OCI-LY7 (cell line): ENCODE data around the gene PLXNC1. TPM values are rescaled to one million over a fixed set of nuclear protein-coding genes. Genes with fewer than 3 reads are reported as not detected.

ENCODE experiments used
- BruUV-seq: library from RNA; stranded (reverse); fragments of 400-500 nt; replicated peaks from 2 replicates; lab custom pipeline; 2021; lab: Mats Ljungman, UMichigan
- CTCF ChIA-PET: fragments of 300-600 bp; sonication (Branson Sonifier 250); formaldehyde crosslinking; loops from one replicate; lab custom pipeline; 2022; ENCODE audit warnings: antibody characterized with exemption; ENCODE audit not compliant: unreplicated experiment; lab: Charles Lee
- POLR2A ChIA-PET: fragments of 300-600 bp; sonication (Branson Sonifier 250); formaldehyde crosslinking; loops from one replicate; lab custom pipeline; 2022; ENCODE audit warnings: antibody characterized with exemption; lab: Charles Lee
- DNase-seq: peaks from one replicate; pipeline ENCODE4 v3.0.0-alpha.2; 2015; ENCODE audit warnings: low spot score
- H2AFZ ChIP-seq: fragments of 200-600 bp; sonication (generic), shearing (Covaris generic); 2 replicates; pipeline ENCODE4 v1.6.1; 2014; ENCODE audit warnings: mild to moderate bottlenecking, antibody characterized with exemption, low read length, moderate library complexity
- H3K27ac ChIP-seq: fragments of 200-600 bp; sonication (generic); 2 replicates; pipeline ENCODE4 v1.5.1; 2014; ENCODE audit warnings: mixed run types, low read depth, mild to moderate bottlenecking, moderate library complexity, low read length, inconsistent platforms; ENCODE audit not compliant: poor library complexity, severe bottlenecking
- H3K36me3 ChIP-seq: fragments of 200-600 bp; sonication (generic); 2 replicates; pipeline ENCODE4 v1.6.1; 2014; ENCODE audit warnings: mild to moderate bottlenecking, antibody characterized with exemption, low read length, moderate library complexity, mixed read lengths; ENCODE audit not compliant: insufficient read depth
- H3K4me1 ChIP-seq: fragments of 200-600 bp; sonication (generic); 2 replicates; pipeline ENCODE4 v1.5.1; 2014; ENCODE audit warnings: mild to moderate bottlenecking, low read length; ENCODE audit not compliant: insufficient read depth, poor library complexity, severe bottlenecking
- H3K4me2 ChIP-seq: fragments of 200-600 bp; sonication (generic); 2 replicates; pipeline ENCODE4 v1.6.1; 2014; ENCODE audit warnings: mild to moderate bottlenecking, low read length
- H3K4me3 ChIP-seq: fragments of 200-600 bp; sonication (generic); 2 replicates; pipeline ENCODE4 v1.5.1; 2014; ENCODE audit warnings: mild to moderate bottlenecking, low read depth, low read length; ENCODE audit not compliant: poor library complexity, severe bottlenecking
- H3K79me2 ChIP-seq: fragments of 200-600 bp; sonication (generic); 2 replicates; pipeline ENCODE4 v1.6.1; 2016; ENCODE audit warnings: low read depth, mild to moderate bottlenecking, low read length, moderate library complexity, mixed read lengths; ENCODE audit not compliant: insufficient read depth
- H3K9me2 ChIP-seq: fragments of 200-600 bp; sonication (generic); 2 replicates; pipeline ENCODE4 v1.6.1; 2016; ENCODE audit warnings: mild to moderate bottlenecking, low read length, mixed read lengths; ENCODE audit not compliant: insufficient read depth
- H3K9me3 ChIP-seq: fragments of 200-600 bp; sonication (generic); 2 replicates; pipeline ENCODE4 v1.6.1; 2014; ENCODE audit warnings: mild to moderate bottlenecking, mixed run types, low read length, mixed read lengths
- H4K20me1 ChIP-seq: fragments of 200-600 bp; sonication (generic); 2 replicates; pipeline ENCODE4 v1.6.1; 2014; ENCODE audit warnings: mild to moderate bottlenecking, antibody characterized with exemption, low read length, moderate library complexity, mixed read lengths; ENCODE audit not compliant: insufficient read depth
- CTCF ChIP-seq: fragments of 200-600 bp; sonication (generic); conservative IDR thresholded peaks from 2 replicates; pipeline ENCODE4 v1.5.1; 2014; ENCODE audit warnings: mild to moderate bottlenecking, antibody characterized with exemption, low read length, moderate library complexity, mixed read lengths
- EZH2phosphoT487 ChIP-seq: fragments of 200-600 bp; sonication (generic); IDR thresholded peaks from 2 replicates; pipeline ENCODE4 v1.6.1; 2018; ENCODE audit warnings: low read depth, borderline replicate concordance, mild to moderate bottlenecking, mixed run types, antibody characterized with exemption, low read length, moderate library complexity, mixed read lengths
- intact Hi-C: fragments of 100-400 bp; cut with micrococcal nuclease; formaldehyde crosslinking; loops from one replicate; pipeline ENCODE4 v1.10.0; 2022; ENCODE audit not compliant: unreplicated experiment
- total RNA-seq, 2 experiments: library from RNA; depleted of rRNA in 1 of 2; stranded (reverse); fragments of >200 nt in 1 of 2; shearing (Covaris generic) in 1 of 2; gene quantifications; 2 replicates each; pipeline ENCODE4 v1.2.3, GENCODE V29; 2014 to 2022

The PLXNC1 gene
- total RNA-seq, 2 experiments from 2014 or later: 4.5 to 8.0 TPM

GRCh38 chr12:94127239-94128131, 20.9 kb upstream of the PLXNC1 start:
- no peaks in the 10 kb centered on the region for H3K79me2 ChIP-seq
- BruUV-seq: no TSS peak
- CTCF ChIA-PET: no interaction called here

GRCh38 chr12:94128280-94128679, 20.1 kb upstream of the PLXNC1 start:
- DNase-seq: no peak
- no peak overlapping the region for H2AFZ ChIP-seq
- POLR2A ChIA-PET: no interaction called here
- no peak overlapping the region for H3K4me3 ChIP-seq
- H3K9me3 ChIP-seq: no peaks in the 10 kb centered on the region
- no peak overlapping the region for H3K27ac ChIP-seq
- intact Hi-C loops: no loop called here
- H3K36me3 ChIP-seq: no peaks in the 10 kb centered on the region
- CTCF ChIA-PET: no interaction called here
- BruUV-seq: no TSS peak
- no peaks in the 10 kb centered on the region for H3K9me2 ChIP-seq
- no peaks in the 10 kb centered on the region for H3K79me2 ChIP-seq
- H3K4me2 ChIP-seq: no peak overlapping the region
- H4K20me1 ChIP-seq: no peaks in the 10 kb centered on the region
- TF ChIP-seq CTCF: no peak
- H3K4me1 ChIP-seq: peaks cover 10% of the 10 kb centered on the region

More at GRCh38 chr12:94127239-94128131, 20.9 kb upstream of the PLXNC1 start:
- Histone ChIP-seq H3K4me1 (peaks cover 10% of the 10 kb centered on the region), H3K4me3 (no peak overlapping the region), H3K36me3 (no peaks in the 10 kb centered on the region), H4K20me1 (no peaks in the 10 kb centered on the region), H3K4me2 (no peak overlapping the region), H3K9me2 (no peaks in the 10 kb centered on the region), H3K27ac (no peak overlapping the region), H2AFZ (no peak overlapping the region), H3K9me3 (no peaks in the 10 kb centered on the region)
- no peak for DNase-seq
- intact Hi-C loops: no loop called here
- no peak for TF ChIP-seq CTCF
- TF ChIP-seq EZH2phosphoT487: no peak
- POLR2A ChIA-PET: interaction anchor here (1.4 to 1.5 kb wide), 2 partner anchors 10 to 16 kb away, joined by 4 to 6 read pairs; no protein-coding TSS in a partner anchor
